Measurements from ENCODE around the gene TMEM234. TPM values are rescaled to one million over a fixed set of nuclear protein-coding genes. Genes with fewer than 3 reads are reported as not detected.

Gene TMEM234
- total and polyA plus RNA-seq, 2 of the 13 experiments (the other 11 are each of a cell fraction or from before 2014, with no cell fraction given) = 6.1 to 9.0 TPM

DNA sequence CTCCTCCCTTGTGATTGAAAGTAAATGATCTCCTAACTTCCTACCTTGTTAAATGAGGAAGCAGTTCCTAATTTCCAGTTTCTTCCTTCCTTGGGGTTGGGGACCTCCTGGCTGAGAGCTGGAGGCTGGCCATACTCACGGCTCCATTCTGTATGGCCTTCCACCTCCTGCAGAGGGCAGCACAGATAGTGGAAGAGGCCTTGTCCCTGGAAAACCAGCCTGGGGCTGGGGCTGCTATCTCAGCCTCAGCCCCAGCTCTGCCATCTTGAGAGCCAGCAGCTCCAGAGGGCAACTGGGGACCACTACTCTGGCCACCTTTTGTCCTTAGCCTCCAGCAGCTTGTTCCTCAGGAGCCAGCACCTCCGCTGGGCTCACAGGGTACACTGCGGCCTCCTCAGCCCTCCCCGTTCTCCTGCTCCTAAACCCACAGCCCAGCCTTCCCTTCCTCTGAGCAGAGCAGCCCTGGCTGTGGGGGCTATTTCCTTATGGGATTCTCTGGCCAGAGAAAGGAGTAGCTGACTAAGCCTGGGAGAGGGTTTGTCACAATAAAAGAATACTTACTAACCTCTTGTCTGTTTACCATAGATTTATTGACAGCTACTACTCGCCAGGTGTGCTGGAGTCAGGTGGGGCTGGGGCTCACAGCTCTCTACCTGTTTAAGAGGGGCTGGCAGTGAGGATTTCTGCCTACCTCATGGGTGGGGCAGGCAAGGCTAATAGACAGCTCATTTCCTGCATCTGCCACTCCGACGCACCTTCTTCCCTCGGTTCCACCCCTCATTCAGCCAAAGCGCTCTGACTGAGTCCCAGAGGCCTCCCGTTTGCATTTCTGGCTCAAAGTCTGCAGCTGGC lies 6.3 kb downstream of the TMEM234 start:
- CTCF ChIA-PET (ENCODE audit: low intra/inter-chr PET ratio, low total read pairs) = interaction anchor here (0.7 to 2.0 kb wide), 6 partner anchors 32 to 198 kb away, joined by 3 to 11 read pairs (median 4); no protein-coding TSS in a partner anchor
- Histone ChIP-seq H3K79me2 (ENCODE audit: insufficient read depth, low read length) (peaks cover 2% of the 10 kb centered on the region), H3K4me1 (ENCODE audit: insufficient read depth, low read length) (peaks cover 16% of the 10 kb centered on the region), H2AFZ (ENCODE audit: low read length) (no peak overlapping the region), H4K20me1 (ENCODE audit: insufficient read depth, low read length) (no peaks in the 10 kb centered on the region), H3K36me3 (replicated peaks in 1 of 2; ENCODE audit: control insufficient read depth in 1 of 2, insufficient read depth in 2 of 2, low read length in 2 of 2) (peaks cover 11 to 30% of the 10 kb centered on the region in 2 experiments; a peak in 4 of 5 replicates), H3K9ac (ENCODE audit: insufficient read depth, low read depth, low read length) (no peak overlapping the region), H3K4me2 (ENCODE audit: low read depth, low read length) (no peak overlapping the region), H3K4me3 (replicated peaks in 1 of 3; ENCODE audit: insufficient read depth in 1 of 3, low read depth in 2 of 3, low read length in 3 of 3) (no peak overlapping the region), H3K27ac (ENCODE audit: extremely low read length, insufficient read depth, low read length) (no peak overlapping the region), H3K27me3 (ENCODE audit: control insufficient read depth in 1 of 2, insufficient read depth in 2 of 2, low read length in 2 of 2) (no peaks in the 10 kb centered on the region), H3K9me3 (ENCODE audit: low read length) (no peaks in the 10 kb centered on the region)
- POLR2A ChIA-PET = interaction anchor here (0.8 to 2.6 kb wide), 13 partner anchors 10 to 178 kb away, joined by 3 to 22 read pairs (median 5); partner anchors contain the start of genes BSDC1, CCDC28B, FAM167B and HDAC1
- in situ Hi-C loops (cut with HindIII; ENCODE audit: extremely low pct_ligation_motif_present, low pct_unique_long_range_greater_than_20kb) (loop anchor here (10.0 kb wide), 1 partner anchor 199 kb away; no protein-coding TSS in a partner anchor), intact Hi-C loops (cut with micrococcal nuclease; ENCODE audit: unreplicated experiment) (loop anchor here (1.0 kb wide), 1 partner anchor 100 kb away; no protein-coding TSS in a partner anchor)
- ATAC-seq (peak; percentile 95), DNase-seq (ENCODE audit: low spot score) (peak; percentile 61), FAIRE-seq (peak; percentile 81)
- no TSS peak for BruUV-seq (replicated peaks)
- 82% methylated on average over 8 of the region's 10 CpGs for WGBS (ENCODE audit: low lambda C conversion rate)
- no peak for TF ChIP-seq ZFP41 (CRISPR knock-in tag; IDR thresholded peaks at IDR 0.05; ENCODE audit: borderline replicate concordance)
- no peak for TF ChIP-seq ZNF572 (CRISPR knock-in tag; IDR thresholded peaks at IDR 0.05)
- 0 out of 2 replicates have a peak, but pooled peaks have one; percentile 21 for TF ChIP-seq BCL6 (CRISPR knock-in tag; IDR thresholded peaks at IDR 0.05)
- TF ChIP-seq MTF2 (CRISPR knock-in tag; IDR thresholded peaks at IDR 0.05; ENCODE audit: borderline replicate concordance) = no peak
- TF ChIP-seq, protein P1, sequence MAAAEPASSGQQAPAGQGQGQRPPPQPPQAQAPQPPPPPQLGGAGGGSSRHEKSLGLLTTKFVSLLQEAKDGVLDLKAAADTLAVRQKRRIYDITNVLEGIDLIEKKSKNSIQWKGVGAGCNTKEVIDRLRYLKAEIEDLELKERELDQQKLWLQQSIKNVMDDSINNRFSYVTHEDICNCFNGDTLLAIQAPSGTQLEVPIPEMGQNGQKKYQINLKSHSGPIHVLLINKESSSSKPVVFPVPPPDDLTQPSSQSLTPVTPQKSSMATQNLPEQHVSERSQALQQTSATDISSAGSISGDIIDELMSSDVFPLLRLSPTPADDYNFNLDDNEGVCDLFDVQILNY (CRISPR knock-in tag; conservative IDR thresholded peaks at IDR 0.05) = no peak
- TF ChIP-seq, protein P2, sequence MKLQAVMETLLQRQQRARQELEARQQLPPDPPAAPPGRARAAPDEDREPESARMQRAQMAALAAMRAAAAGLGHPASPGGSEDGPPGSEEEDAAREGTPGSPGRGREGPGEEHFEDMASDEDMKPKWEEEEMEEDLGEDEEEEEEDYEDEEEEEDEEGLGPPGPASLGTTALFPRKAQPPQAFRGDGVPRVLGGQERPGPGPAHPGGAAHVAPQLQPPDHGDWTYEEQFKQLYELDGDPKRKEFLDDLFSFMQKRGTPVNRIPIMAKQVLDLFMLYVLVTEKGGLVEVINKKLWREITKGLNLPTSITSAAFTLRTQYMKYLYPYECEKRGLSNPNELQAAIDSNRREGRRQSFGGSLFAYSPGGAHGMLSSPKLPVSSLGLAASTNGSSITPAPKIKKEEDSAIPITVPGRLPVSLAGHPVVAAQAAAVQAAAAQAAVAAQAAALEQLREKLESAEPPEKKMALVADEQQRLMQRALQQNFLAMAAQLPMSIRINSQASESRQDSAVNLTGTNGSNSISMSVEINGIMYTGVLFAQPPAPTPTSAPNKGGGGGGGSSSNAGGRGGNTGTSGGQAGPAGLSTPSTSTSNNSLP (IDR thresholded peaks at IDR 0.05; ENCODE audit: low read depth, low read length) = no peak
- TF ChIP-seq GATAD1 (CRISPR knock-in tag; IDR thresholded peaks at IDR 0.05) = peak; percentile 17; the same call in 1 of the 2 replicates
- TF ChIP-seq RXRB (CRISPR knock-in tag; IDR thresholded peaks at IDR 0.05; ENCODE audit: borderline replicate concordance) = no peak
- TF ChIP-seq ZNF879 (CRISPR knock-in tag; IDR thresholded peaks at IDR 0.05) = no peak
- no peak for TF ChIP-seq FOXA3 (CRISPR knock-in tag; IDR thresholded peaks at IDR 0.05)
- no peak for TF ChIP-seq ZNF292 (CRISPR knock-in tag; IDR thresholded peaks at IDR 0.05; ENCODE audit: borderline replicate concordance, low read depth)
- no peak for TF ChIP-seq SIN3A (IDR thresholded peaks at IDR 0.05; ENCODE audit: borderline replicate concordance, low read depth, low read length)
- peak; percentile 38 for TF ChIP-seq TEAD3 (CRISPR knock-in tag; optimal IDR thresholded peaks at IDR 0.05; ENCODE audit: borderline replicate concordance)
- TF ChIP-seq ZNF367 (CRISPR knock-in tag; IDR thresholded peaks at IDR 0.05; ENCODE audit: borderline replicate concordance) = no peak
- 0 out of 2 replicates have a peak, but pooled peaks have one; percentile 12 for TF ChIP-seq ELF3 (CRISPR knock-in tag; IDR thresholded peaks at IDR 0.05)
- TF ChIP-seq SOX5 (CRISPR knock-in tag; IDR thresholded peaks at IDR 0.05; ENCODE audit: borderline replicate concordance) = 0 out of 2 replicates have a peak, but pooled peaks have one; percentile 18
- TF ChIP-seq, protein P3, sequence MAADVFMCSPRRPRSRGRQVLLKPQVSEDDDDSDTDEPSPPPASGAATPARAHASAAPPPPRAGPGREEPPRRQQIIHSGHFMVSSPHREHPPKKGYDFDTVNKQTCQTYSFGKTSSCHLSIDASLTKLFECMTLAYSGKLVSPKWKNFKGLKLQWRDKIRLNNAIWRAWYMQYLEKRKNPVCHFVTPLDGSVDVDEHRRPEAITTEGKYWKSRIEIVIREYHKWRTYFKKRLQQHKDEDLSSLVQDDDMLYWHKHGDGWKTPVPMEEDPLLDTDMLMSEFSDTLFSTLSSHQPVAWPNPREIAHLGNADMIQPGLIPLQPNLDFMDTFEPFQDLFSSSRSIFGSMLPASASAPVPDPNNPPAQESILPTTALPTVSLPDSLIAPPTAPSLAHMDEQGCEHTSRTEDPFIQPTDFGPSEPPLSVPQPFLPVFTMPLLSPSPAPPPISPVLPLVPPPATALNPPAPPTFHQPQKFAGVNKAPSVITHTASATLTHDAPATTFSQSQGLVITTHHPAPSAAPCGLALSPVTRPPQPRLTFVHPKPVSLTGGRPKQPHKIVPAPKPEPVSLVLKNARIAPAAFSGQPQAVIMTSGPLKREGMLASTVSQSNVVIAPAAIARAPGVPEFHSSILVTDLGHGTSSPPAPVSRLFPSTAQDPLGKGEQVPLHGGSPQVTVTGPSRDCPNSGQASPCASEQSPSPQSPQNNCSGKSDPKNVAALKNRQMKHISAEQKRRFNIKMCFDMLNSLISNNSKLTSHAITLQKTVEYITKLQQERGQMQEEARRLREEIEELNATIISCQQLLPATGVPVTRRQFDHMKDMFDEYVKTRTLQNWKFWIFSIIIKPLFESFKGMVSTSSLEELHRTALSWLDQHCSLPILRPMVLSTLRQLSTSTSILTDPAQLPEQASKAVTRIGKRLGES (CRISPR knock-in tag; IDR thresholded peaks at IDR 0.05; ENCODE audit: borderline replicate concordance) = no peak
- no peak for TF ChIP-seq SATB2 (CRISPR knock-in tag; IDR thresholded peaks at IDR 0.05)
